Measurements from ENCODE around the gene PPM1H.

DNA sequence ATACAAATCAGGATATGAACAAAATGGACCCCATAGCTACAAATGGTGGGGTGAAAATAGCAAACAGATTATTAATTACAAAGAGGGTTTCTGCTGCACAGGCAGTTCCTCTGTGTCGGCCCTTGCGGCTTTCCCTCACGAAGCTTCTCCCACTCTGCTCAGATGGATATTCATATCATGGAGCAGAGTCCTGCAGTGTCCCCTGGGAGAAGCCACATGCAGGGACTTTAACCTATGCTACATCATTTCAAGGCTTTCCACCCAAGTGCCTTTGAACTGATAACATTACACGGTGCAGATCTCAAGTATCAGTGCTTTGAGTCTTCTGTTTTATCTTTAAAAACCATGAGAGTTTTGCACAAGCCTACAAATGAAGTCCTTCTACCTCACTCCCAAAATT, 229.1 kb downstream of the PPM1H start:
- TF ChIP-seq POLR2AphosphoS5 (IDR thresholded peaks at IDR 0.05; ENCODE audit: borderline replicate concordance, low read depth, low read length) (no peak), EZH2 (IDR thresholded peaks at IDR 0.05) (no peak), FOXP2 (optimal IDR thresholded peaks at IDR 0.05; ENCODE audit: control extremely low read depth, extremely low read length, insufficient read depth) (no peak)

Measured in SK-N-MC (cell line).